GM19452 (cell line): ENCODE results near the gene FHOD3.

ENCODE experiments used
- ATAC-seq: cut with Tn5 transposase; IDR thresholded peaks from one replicate; pipeline ENCODE4 v1.9.1; 2021; ENCODE audit not compliant: unreplicated experiment

Gene FHOD3

DNA sequence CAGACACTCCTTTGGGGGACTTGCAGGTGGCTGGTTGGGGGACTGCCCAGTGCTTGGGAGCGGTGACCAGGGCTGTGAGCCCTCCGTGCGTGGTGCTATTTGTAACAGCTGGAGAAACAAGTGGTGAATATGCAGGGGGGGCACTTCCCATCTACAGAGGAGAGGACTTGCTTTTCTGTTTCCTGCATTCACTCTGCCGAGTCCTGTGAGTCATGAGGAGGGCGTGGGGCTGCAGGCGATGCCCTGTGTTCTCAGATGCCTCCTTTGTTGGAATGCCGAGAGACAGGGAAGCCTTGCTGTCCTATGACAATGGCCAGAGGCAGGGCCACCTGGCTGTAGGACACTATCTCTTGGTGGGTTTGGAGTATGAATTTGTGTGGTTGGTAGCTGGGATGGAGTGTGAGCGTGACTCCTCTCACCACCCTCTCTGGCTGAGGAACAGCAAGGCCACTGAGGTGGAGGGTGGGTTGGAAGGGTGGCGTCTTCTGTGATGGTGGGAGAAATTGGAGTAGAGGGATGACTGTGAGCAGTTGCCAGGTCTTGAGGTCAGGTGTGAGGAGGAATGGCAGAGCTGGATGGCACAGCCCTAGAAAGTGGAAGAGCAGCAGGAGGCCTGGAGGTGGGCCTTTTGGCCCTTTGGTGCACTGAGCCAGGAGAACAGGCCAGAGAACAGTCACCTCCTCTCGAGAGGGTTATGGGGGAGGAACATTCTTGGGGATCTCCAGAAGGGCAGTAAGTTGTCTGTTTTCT is 24.3 kb downstream of the FHOD3 start:
- no peak for ATAC-seq

DNA sequence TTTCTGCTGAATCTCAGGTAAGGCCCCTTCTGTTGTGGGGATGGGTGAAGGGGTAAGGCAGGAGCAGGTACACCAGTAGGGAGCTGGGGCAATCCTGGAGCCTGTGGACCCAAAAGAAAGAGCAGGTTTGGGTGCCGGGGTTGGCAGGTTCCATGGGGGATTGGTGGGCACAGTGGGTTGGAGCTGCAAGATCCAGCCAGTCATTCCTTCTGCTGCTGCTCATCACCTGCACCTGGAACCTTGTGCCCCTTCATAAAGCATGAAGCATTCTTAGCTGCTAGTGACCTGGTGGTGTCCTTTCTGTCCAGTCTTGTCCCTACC is 24.9 kb downstream of the FHOD3 start:
- ATAC-seq, result no peak

DNA sequence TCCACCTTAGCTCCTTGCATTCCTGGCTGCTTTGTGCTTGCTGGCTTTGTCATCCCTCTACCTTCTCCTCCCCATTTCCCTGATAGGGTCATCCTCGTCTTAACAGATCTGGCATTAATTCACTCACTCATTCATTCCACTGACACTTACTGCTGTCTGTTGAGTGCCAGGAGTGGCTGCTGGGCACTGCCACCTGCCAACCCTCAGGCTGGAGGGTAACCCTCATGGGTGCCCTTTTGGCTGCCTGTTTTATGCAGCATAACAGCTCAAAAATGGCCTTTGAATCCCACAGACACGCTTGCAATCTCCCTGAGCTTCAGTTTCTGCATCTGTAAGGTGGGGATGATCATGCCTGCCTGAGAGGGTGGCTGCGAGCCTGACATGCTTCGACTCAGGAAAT is 25.2 kb downstream of the FHOD3 start:
- ATAC-seq, result no peak

DNA sequence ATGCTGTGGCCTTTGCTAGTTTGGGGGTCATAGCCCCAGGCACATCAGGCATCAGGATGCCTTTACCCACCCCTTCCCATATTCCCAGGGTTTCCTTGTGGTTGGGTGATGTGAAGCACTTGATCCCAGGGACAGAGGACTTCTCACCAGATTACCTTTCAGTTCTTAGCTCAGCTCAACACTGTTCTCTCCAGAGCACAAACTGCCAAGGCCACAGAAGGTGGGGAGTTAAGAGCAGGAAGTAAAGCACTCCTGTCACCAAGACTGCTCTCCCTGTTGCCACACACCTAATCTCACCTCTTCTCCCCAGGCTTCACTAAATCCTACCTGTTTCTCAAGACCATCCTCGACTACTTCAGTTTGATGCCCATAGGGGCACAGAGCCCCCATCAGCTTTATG is 25.9 kb downstream of the FHOD3 start:
- ATAC-seq, result no peak

DNA sequence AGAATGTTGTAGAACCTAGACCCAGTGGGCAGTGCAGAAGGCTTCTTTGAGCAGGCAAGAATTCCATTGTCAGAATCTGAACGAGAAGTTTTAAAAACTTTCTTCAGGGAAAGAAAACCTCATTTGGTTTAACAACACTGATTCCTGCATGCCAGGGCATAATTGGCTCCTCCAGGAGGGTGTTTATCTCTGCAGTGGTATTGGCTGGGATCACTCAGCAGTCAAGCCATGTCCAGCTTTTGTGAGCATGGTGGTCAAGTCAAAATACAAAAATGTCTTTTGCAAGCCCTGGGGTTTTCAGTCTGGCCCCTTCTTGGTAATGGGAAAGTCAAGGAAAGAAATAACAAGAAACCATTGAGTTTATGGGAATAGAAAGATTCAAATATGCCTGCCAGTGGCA is 28.3 kb downstream of the FHOD3 start:
- ATAC-seq, result no peak

DNA sequence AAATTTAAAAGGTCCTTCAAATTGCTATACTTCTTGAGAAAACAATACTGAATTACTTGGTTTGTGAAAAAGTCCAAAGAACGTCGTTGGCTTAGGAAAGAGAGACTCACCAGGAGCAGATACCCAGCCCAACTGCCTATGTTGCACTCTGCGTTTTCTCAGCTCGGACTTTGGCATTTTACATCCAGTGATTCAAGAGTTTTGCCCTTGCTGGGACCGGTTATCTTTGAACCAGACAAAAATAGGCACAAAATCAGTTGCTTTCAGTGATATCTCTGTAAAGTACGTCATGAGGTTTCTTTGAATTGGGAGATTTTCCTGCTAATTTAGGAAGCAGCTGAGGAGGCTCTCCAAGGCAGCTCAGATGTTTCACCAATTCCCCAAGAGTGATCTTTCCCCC is 29.3 kb downstream of the FHOD3 start:
- no peak for ATAC-seq

DNA sequence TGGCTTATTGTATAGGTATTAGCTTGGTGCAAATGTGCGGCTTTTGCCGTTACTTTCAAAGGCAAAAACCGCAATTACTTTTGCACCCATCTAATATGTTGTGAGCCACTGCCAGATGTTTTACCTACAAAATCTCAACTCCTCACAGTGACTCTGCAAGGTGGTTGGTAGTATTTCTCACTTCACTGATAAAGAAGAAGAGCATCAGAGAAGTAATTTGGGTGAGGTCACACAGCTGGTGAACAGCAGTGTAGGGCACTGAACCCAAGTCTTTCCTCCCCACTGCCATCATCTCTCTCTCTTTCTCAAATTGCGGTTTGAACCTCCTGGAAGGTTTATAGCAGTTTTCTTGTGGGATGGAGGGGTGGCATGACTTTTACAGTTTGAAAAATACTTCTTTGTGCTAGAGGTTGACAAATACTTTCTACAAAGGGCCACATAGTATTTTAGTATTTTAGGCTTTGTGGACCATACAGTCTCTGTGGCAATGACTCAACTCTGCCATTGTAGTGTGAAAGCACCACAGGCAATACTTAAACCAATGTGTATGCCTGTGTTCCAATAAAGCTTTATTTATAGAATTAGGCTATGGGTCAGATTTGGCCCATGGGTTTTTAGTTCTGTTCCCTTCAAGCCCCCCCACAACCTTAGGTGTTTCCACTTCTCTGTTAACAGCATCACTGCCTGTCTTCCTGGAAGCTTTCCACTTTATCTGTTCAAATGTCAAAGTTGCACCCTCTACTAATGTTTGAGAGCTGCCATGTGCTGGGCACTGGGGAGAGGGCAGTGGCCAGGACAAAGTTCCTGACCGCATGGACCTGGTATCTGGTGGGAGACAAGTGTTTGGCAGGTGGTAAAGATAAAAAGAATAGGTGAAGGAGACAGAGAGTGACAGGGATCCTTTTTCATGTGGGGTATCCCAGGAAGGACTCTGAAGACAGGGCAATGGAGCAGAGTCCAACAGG is 30.1 kb downstream of the FHOD3 start:
- no peak for ATAC-seq

DNA sequence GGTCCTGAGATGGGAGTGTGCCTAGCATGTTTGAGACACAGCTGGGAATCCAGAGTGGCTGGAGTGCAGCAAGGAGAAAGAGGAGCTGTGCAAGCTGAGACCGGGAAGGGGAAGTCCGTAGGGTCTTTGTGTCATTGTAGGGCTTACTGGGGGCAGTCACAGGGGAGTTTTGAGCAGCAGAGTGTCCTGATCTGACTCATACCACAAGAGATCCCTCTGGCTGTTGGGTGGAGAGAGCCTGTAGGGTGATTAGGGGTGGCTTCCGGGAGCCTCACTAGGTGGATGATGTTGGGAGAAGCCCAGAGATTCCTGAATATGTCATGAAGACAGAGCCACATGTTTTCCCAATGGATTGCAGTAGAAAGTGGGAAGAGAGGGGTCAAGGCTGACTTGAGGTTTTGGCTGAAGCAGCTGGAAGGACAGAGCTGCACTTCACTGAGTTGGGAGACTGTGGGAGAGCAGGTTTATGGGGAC is 30.9 kb downstream of the FHOD3 start:
- no peak for ATAC-seq

DNA sequence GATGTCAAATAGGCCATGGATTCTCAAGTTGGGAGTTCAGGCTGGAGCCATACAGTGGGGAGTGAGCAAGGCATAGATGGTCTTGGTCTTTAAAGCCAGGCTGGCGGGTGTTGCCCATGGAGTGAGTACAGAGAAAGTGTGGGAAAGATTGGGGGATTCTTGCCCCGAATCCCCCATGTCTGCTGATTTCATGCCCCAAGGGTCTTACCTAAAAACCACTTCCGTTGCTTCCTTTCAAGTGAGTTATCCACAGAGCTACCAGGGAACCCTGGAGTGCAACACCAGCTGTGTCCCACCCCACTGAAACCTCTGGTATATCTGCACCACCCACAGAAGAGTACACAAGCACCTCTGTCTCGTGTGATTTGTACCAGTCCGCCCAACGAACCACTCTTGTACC is 31.4 kb downstream of the FHOD3 start:
- no peak for ATAC-seq

DNA sequence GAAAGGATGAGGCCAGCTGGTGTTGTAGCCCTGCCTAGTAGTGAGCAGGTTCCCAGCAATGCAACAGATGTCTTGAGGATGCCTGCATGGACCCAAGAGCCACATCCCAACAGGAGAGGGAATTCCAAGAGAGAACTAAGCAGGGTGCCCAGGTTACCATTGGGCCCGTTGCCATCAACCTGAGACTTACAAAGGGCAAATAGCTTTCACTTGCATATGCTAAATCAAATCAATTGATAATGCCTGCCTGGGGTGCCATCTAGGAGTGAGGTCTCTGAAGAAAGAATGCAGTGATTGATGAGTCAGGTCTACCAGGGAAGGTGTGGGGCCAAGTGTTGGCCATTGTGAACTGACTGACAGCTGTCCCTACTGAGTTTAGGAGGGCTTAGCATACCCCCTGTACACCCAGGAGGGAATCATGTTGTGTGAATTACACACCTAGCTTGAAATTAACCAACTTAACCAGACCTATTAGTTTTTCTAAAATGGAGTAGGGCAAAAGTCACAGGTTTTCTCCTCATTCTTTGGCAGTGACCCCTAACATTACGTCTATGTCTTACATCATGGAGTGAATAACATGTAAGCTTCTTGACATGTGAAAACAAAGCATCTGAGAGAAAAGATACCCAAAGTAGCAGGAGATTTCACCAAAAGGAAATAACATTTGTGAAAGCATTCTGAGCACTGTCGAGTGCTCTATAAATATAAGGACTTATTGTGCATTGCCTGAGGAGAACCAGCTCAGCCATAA is 32.3 kb downstream of the FHOD3 start:
- no peak for ATAC-seq

DNA sequence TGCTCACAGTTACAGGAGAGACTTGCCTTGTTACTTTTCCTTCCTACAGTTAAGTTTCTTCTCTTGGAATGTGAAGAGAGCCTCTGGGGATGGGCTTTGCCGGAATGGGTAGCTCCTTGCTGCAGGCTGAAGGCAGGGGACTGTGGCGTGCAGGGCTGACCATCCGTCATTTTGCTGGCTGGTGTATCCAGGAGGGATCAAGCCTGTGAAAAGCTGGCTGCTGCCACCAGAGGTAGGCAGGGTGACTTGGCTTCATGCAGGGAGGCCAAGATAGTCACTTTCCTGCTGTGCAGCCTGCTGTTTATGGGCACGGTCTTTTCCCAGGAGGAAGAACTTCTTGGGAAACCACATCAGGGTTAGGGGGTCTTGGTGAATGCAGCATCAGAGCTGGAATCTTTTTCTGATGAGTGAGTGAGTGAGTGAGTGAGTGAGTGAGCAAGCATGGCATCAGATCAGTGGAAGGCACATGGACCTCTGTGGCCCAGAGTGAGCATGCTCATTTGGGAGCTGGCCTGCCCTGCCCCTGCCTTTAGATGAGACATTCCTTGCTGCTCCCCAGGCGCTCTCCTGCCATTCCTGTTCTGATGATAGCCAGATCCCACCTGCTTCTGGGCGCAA is 33.0 kb downstream of the FHOD3 start:
- no peak for ATAC-seq

DNA sequence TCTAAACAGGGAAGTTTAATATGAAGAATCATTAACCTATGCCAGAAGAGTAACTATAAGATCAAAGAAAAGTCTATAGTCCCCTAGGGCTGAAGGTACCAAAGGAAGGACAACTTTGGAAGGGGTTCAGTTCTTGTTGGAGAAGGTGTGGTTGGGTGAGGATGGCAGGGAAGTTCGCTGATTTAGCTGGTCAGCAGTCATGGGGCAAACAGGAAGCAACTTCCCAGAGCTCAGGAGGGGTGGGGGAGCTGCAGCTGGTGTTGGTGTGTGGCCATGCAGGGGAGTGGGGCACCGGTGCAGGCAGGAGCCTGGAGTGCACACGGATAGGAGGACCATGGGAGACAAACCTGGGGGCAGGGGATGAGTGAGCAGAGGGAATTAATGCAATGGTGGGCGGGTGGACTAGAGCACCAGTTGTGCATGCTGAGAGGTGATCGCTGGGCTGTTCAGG is 34.0 kb downstream of the FHOD3 start:
- ATAC-seq, result no peak

DNA sequence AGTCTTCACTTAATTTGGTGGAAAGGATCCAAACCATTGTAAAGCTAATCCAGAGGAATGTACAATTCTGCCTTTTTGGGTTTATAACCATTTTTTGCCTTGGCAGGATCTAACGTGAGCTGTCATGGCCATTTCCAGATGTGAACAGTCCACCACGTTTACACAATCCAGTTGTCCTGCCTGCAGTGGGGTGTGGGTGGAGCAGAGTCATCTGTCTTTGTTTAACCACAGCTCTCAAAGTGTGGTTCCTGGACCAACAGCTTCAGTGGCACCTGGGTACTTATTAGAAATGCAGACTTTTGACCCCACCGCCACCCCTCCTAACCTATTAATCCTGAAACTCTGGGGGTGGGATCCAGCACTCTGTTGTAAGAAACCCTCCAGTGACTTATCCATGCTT is 35.9 kb downstream of the FHOD3 start:
- ATAC-seq, result no peak

DNA sequence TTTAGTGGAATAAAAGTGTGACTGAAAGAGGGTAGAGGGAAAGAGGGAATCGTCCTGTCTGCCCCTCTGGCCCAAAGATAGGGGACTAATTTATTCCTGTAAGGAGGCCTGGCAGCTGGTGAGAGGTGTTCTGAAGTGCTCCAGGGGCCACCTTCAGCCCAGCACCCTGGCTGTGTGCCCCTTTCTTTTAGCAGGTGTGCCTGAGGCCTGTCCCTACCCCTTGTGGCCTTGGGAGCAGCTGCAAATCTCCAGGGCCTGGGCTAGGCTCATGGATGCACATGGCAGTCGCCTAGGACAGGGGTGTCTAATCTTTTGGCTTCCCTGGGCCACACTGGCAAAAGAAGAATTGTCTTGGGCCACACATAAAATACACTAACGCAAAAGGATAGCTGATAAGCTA is 37.3 kb downstream of the FHOD3 start:
- ATAC-seq, result no peak

DNA sequence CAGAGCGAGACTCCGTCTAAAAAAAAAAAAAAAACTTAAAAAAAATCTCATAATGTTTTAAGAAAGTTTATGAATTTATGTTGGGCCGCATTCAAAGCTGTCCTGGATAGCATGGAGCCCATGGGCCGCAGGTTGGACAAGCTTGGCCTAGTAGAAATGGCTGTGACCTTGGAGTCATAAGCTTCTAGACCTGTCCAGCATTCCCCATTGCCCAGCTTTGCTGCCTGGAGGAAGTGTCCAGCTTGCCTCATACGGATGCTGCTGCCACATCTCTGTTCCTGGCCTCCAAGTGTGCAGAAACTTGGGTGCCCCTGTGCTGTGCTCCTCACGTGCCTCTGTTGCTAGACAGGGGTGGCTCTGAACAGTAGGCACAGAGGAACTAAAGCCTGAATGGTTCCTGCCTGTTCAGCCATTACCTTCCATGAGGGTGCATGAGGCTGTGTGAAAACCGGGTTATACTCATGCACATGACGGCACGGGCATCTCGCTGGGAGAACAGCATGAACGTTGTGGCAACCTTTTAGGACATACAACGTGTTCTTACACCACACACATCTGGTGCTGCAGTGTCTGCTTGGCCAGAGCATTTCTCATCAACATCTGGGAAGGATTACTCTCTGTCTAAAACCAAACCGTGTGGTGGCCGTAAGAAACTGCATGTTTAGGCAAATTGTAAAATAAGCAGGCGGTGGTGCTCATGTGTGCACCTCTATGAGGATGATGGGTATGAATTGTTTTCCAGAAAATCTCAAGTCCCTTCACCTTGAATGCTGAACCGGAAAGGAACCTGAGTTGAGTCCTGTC is 38.2 kb downstream of the FHOD3 start:
- no peak for ATAC-seq

DNA sequence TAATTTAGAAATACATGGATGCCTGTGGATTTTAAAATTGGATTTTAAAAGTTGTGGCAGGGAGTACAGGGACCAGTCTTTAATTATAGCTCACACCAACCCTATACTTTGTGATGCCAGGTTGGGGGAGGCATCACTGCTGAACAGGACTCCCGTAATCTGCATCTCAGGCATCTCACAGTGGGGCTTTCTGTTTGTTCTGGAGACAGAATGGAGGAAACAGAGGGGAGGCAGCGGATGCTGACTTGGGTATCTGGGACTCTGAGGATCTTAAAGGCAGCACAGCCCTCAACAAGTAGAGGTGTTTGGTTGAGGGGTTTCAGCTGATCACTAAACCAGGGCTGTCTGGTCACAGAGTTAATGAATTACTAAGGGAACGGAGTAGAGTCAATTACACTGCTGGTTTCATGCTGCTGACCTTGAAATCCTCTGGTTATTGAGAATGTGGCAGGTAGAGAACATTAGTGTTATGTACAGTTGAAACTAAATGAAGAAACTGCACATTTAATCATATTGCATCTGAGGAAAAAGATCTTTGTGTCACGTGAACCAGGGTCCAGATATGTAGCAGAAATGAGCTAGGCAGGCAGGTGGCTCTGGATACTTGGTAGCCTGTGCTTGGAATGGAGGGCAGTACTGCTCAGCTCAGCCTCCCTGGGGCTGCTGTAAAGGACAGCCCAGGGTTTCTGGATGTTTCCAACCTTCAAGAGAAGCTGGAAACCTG is 40.3 kb downstream of the FHOD3 start:
- ATAC-seq, result no peak

DNA sequence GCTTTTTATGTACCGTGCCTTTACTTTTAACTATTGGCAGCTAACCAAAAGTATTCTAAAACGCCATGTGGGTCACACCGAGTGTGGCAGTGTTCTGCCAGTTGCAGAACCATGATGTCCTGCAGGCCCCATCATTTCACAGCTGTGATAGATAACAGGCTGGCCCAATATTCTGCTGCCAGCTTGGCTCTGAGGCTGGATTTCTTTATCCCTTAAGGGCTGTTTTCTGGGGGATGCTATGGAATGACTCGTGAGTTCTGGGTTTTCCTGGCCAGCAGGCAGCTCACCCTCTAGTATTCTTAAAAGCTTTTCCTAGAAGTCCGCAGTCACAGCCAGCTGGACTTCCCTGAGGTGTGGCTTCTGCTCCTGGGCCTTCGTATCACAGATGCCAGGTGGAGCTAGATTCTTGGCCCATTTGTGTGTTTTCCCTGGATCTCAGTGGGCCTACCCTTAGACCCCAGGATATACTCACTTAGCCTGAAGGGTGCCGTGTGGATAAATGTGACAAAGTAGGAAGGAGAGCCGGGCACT is 41.0 kb downstream of the FHOD3 start:
- no peak for ATAC-seq

DNA sequence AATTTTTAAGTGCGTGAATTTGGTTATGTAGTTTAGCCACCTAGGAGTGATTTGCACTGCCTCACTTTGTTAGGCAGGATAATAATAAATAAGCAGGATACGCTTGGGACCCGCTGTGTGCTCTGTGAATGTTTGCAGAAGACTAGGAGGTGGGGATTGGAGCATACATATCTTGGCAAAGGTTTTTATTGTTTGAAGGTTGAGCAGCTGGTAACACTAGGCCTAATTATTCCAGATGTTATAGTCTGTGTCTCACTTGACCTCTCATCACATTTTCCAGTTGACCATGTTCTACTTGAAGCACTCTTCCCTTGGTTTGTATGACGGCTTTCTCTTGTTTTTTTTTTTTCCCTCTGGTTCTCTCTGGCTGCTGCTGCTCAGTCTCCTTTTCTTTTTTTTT is 42.7 kb downstream of the FHOD3 start:
- no peak for ATAC-seq

DNA sequence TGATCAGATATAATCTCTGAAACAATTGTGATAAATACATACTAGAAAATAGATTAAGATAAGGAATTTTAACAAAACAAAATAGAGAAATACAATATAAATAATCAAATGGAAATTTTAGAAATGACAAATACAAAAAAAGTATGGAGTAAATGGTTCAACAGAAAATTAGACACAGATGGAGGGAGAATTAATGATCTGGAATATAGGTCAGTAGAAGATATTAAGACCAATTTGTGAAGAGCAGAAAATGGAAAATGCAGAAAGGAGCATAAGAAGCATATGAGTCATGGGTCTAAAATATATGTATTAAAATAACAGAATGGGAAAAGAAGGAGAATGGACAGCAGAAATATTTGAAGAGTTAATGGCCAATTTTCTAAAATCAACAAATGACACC is 44.4 kb downstream of the FHOD3 start:
- no peak for ATAC-seq
